Hepatocyte (in vitro differentiated cells): ENCODE data around the gene COPZ2. TPM values are rescaled to one million over a fixed set of nuclear protein-coding genes. Genes with fewer than 3 reads are reported as not detected.

Experiments
- DNase-seq: peaks from one replicate; pipeline ENCODE4 v3.0.0-alpha.2; 2016; ENCODE audit warnings: low spot score
- H2AFZ ChIP-seq: fragments of 200-600 bp; sonication (generic); 2 replicates; pipeline ENCODE4 v1.6.0; 2016; ENCODE audit warnings: antibody characterized with exemption, mild to moderate bottlenecking
- H3K27ac ChIP-seq: fragments of 200-600 bp; sonication (generic); 2 replicates; pipeline ENCODE4 v1.5.1; 2016; ENCODE audit warnings: mild to moderate bottlenecking
- H3K27me3 ChIP-seq: fragments of 200-600 bp; sonication (generic); 2 replicates; pipeline ENCODE4 v1.6.1; 2016
- H3K36me3 ChIP-seq: fragments of 200-600 bp; sonication (generic); replicated peaks from 2 replicates; pipeline ENCODE4 v1.5.1; 2016; ENCODE audit warnings: low read depth; ENCODE audit not compliant: insufficient read depth
- H3K4me1 ChIP-seq: fragments of 200-600 bp; sonication (generic); 2 replicates; pipeline ENCODE4 v1.5.1; 2016; ENCODE audit warnings: mild to moderate bottlenecking, moderate library complexity; ENCODE audit not compliant: insufficient read depth
- H3K4me2 ChIP-seq: fragments of 200-600 bp; sonication (generic); 2 replicates; pipeline ENCODE4 v1.6.0; 2016
- H3K4me3 ChIP-seq: fragments of 200-600 bp; sonication (generic); 2 replicates; pipeline ENCODE4 v1.5.1; 2016; ENCODE audit warnings: mild to moderate bottlenecking
- H3K79me2 ChIP-seq: fragments of 200-600 bp; sonication (generic); 2 replicates; pipeline ENCODE4 v1.6.0; 2017; ENCODE audit warnings: mild to moderate bottlenecking
- H3K9me2 ChIP-seq: fragments of 200-600 bp; sonication (generic); replicated peaks from 2 replicates; pipeline ENCODE4 v1.6.0; 2017; ENCODE audit warnings: mild to moderate bottlenecking; ENCODE audit not compliant: insufficient read depth
- H3K9me3 ChIP-seq: fragments of 200-600 bp; sonication (generic); 2 replicates; pipeline ENCODE4 v1.5.1; 2016; ENCODE audit warnings: low read depth, mild to moderate bottlenecking
- H4K20me1 ChIP-seq: fragments of 200-600 bp; sonication (generic); 2 replicates; pipeline ENCODE4 v1.6.0; 2016; ENCODE audit warnings: mild to moderate bottlenecking; ENCODE audit not compliant: insufficient read depth, poor library complexity, severe bottlenecking
- EZH2 ChIP-seq: fragments of 200-600 bp; sonication (generic); IDR thresholded peaks from 2 replicates; pipeline ENCODE4 v1.6.1; 2016; ENCODE audit warnings: antibody characterized with exemption, mild to moderate bottlenecking, borderline replicate concordance
- EZH2phosphoT487 ChIP-seq: fragments of 200-600 bp; sonication (generic); IDR thresholded peaks from one replicate; pipeline ENCODE4 v1.6.1; 2018; ENCODE audit warnings: antibody characterized with exemption, mild to moderate bottlenecking, low read depth, moderate library complexity; ENCODE audit not compliant: unreplicated experiment, severe bottlenecking
- WGBS: methylation state at CpG from one replicate; pipeline ENCODE4 v1.1.6; 2016; ENCODE audit warnings: low lambda C conversion rate; ENCODE audit errors: missing lambda C conversion rate; 5-methylcytosine and 5-hydroxymethylcytosine counted together
- polyA plus RNA-seq: library from polyadenylated mRNA; unstranded; fragments of >200 nt; fragmentation: Nextera tagmentation; extraction: Ambion mirVana; gene quantifications from 2 replicates; pipeline ENCODE4 v1.2.1, GENCODE V29; 2016
- total RNA-seq: library from RNA; depleted of rRNA; stranded (reverse); fragments of >200 nt; gene quantifications from 2 replicates; pipeline ENCODE4 v1.2.3, GENCODE V29; 2014
- TF ChIP-seq, protein P1 (sequence below): fragments of 200-600 bp; sonication (generic); IDR thresholded peaks from 2 replicates; pipeline ENCODE4 v1.5.1; 2016; ENCODE audit warnings: antibody characterized with exemption, mild to moderate bottlenecking; ENCODE audit not compliant: poor library complexity

Gene COPZ2
- total and polyA plus RNA-seq, 2 experiments from 2014 or later, result 36.0 to 139 TPM

DNA sequence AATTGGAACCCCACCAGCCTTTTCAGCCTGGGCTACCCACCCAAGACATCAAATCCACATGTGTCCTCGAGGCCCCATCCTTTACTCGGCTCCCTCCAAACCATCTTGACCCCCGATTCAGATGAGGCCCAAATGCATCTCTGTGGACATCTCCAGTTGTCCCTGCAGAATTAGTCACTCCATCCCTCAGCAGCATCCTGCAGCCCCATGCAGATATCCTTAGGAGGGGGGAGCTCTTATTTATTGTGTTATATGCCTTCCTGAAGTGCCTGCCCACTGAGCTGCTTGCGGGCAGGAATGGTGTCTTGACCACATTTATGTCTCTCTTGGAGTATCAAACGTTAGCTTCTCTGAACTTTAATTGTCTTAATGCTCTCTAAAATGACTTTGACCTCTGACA, 51.1 kb downstream of the COPZ2 start:
- TF ChIP-seq EZH2 (no peak), EZH2phosphoT487 (no peak)
- TF ChIP-seq, protein P1, sequence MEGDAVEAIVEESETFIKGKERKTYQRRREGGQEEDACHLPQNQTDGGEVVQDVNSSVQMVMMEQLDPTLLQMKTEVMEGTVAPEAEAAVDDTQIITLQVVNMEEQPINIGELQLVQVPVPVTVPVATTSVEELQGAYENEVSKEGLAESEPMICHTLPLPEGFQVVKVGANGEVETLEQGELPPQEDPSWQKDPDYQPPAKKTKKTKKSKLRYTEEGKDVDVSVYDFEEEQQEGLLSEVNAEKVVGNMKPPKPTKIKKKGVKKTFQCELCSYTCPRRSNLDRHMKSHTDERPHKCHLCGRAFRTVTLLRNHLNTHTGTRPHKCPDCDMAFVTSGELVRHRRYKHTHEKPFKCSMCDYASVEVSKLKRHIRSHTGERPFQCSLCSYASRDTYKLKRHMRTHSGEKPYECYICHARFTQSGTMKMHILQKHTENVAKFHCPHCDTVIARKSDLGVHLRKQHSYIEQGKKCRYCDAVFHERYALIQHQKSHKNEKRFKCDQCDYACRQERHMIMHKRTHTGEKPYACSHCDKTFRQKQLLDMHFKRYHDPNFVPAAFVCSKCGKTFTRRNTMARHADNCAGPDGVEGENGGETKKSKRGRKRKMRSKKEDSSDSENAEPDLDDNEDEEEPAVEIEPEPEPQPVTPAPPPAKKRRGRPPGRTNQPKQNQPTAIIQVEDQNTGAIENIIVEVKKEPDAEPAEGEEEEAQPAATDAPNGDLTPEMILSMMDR, result no peak
- Histone ChIP-seq H3K79me2 (no peaks in the 10 kb centered on the region), H3K9me3 (no peaks in the 10 kb centered on the region), H3K4me3 (no peak overlapping the region), H3K9me2 (no peaks in the 10 kb centered on the region), H4K20me1 (no peaks in the 10 kb centered on the region), H3K4me2 (no peak overlapping the region), H3K27me3 (no peaks in the 10 kb centered on the region), H2AFZ (no peak overlapping the region), H3K27ac (no peak overlapping the region), H3K36me3 (no peaks in the 10 kb centered on the region), H3K4me1 (peaks cover 9% of the 10 kb centered on the region)
- DNase-seq, result no peak
- 85% methylated on average over 5 of the region's 5 CpGs for WGBS

GRCh38 chr17:47983492-47984223, 53.9 kb downstream of the COPZ2 start:
- Histone ChIP-seq H3K79me2 (no peaks in the 10 kb centered on the region), H3K4me2 (no peak overlapping the region), H3K36me3 (no peaks in the 10 kb centered on the region), H2AFZ (no peak overlapping the region), H3K4me1 (peaks cover 9% of the 10 kb centered on the region), H3K4me3 (no peak overlapping the region), H4K20me1 (no peaks in the 10 kb centered on the region), H3K27ac (no peak overlapping the region), H3K9me3 (no peaks in the 10 kb centered on the region), H3K27me3 (no peaks in the 10 kb centered on the region), H3K9me2 (no peaks in the 10 kb centered on the region)
- WGBS, result 80% methylated on average over 11 of the region's 11 CpGs
- TF ChIP-seq, protein P1, result no peak
- no peak for TF ChIP-seq EZH2phosphoT487
- no peak for TF ChIP-seq EZH2
- no peak for DNase-seq

GRCh38 chr17:47982645-47983390, 54.8 kb downstream of the COPZ2 start:
- Histone ChIP-seq H3K36me3 (no peaks in the 10 kb centered on the region), H3K4me1 (peaks cover 8% of the 10 kb centered on the region), H3K27ac (no peak overlapping the region), H3K27me3 (no peaks in the 10 kb centered on the region), H3K9me3 (no peaks in the 10 kb centered on the region), H2AFZ (no peak overlapping the region), H3K4me2 (no peak overlapping the region), H3K79me2 (no peaks in the 10 kb centered on the region), H3K4me3 (no peak overlapping the region), H4K20me1 (no peaks in the 10 kb centered on the region), H3K9me2 (no peaks in the 10 kb centered on the region)
- WGBS, result 92% methylated on average over 9 of the region's 9 CpGs
- TF ChIP-seq EZH2 (no peak), EZH2phosphoT487 (no peak)
- TF ChIP-seq, protein P1, result no peak
- DNase-seq, result no peak
